Measurements from ENCODE around the gene SBNO2.
"Not testable (repeated sequence)": the region's sequence is repeated elsewhere in the genome, so short reads cannot be mapped to it uniquely, and the experiment has no call there.

DNA sequence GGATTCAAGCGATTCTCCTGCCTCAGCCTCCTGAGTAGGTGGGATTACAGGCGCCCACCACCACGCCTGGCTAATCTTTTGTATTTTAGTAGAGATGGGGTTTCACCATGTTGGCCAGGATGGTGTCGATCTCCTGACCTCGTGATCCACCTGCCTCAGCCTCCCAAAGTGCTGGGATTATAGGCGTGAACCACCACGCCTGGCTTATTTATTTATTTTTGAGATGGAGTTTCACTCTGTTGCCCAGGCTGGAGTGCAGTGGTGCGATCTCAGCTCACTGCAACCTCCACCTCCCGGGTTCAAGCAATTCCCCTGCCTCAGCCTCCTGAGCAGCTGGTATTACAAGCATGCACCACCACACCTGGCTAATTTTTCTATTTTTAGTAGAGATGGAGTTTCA, 59.3 kb downstream of the SBNO2 start:
- TF ChIP-seq, protein P1, sequence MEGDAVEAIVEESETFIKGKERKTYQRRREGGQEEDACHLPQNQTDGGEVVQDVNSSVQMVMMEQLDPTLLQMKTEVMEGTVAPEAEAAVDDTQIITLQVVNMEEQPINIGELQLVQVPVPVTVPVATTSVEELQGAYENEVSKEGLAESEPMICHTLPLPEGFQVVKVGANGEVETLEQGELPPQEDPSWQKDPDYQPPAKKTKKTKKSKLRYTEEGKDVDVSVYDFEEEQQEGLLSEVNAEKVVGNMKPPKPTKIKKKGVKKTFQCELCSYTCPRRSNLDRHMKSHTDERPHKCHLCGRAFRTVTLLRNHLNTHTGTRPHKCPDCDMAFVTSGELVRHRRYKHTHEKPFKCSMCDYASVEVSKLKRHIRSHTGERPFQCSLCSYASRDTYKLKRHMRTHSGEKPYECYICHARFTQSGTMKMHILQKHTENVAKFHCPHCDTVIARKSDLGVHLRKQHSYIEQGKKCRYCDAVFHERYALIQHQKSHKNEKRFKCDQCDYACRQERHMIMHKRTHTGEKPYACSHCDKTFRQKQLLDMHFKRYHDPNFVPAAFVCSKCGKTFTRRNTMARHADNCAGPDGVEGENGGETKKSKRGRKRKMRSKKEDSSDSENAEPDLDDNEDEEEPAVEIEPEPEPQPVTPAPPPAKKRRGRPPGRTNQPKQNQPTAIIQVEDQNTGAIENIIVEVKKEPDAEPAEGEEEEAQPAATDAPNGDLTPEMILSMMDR (IDR thresholded peaks at IDR 0.05), result not testable (repeated sequence)
- TF ChIP-seq EZH2, EZH2phosphoT487 (IDR thresholded peaks at IDR 0.05): not testable (repeated sequence)

All from neural progenitor cell (in vitro differentiated cells).